GM21619 (cell line): Measurements from ENCODE around the gene TANGO2.

Source experiments
- ATAC-seq: cut with Tn5 transposase; IDR thresholded peaks from one replicate; pipeline ENCODE4 v1.9.1; 2021; ENCODE audit not compliant: unreplicated experiment

Gene TANGO2

DNA sequence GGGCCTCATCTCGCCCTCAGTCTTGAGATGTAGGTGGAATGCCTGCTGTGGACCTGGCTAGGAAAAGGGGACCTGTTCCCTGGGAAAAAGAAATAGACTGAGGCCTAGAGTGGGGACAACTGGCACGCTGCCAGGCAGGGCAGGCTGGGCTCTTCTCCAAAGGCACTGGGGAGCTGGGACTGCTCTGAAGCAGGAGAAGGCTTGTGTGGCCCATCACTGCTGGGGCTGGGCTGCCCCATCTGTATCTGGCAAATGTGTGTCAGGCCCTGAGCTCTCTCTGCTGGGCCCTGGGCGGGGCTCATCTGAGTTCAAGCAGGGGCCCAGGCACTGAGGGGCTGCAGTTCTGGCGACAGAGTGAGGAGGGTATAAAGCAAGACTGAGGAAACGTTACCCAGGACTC is 37.2 kb upstream of the TANGO2 start:
- ATAC-seq, result no peak

- no peak for ATAC-seq
Observed at GRCh38 chr22:19984201-19984753, 36.6 kb upstream of the TANGO2 start.

DNA sequence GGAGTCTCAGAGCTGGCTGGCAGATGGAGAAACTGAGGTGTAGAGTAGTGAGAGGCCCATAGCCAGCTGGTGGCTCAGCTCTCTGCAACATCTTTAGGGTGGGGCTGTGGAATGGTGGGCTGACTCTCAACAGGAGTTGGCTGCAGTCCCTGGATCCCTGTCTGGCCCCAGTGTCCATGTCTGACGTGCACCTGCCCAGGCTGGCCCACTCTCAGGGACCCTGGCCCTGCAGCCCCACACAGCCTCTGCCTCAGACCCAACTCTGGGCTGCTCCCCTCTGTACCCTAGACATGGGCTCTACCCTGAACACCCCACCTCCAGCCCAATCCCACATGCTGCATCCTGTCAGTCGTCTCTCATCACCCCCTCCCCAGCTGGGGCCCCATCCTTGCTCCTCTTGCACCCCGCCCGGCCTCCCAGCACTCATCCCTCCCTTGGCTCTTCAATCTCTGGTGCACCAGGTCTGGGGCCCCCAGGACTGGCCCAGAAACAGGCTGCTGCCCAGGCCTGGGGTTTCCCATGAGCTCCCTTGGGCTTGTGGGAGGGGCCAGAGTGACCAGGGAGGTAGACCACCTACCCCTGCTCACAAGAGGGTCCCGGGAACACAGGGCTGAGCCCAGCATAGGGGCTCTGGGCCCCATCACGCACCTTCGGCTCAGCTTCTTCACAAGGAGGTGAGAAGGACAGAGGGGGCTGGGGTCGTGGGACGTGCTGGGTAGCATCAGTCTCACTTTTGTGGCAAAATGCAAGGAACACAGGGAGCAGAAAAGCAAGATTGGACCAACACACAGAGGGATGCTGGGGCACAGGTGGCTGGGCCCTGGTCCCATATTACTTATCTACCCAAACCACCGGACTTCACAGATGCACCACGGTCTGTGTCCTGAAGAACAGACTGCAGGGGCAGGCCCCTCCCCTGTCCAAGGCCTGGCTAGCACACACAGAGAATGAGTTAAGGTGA is 35.8 kb upstream of the TANGO2 start:
- no peak for ATAC-seq

- no peak for ATAC-seq
Observed at GRCh38 chr22:19986011-19986409, 34.9 kb upstream of the TANGO2 start.

- no peak for ATAC-seq
Observed at GRCh38 chr22:19986410-19987341, 34.2 kb upstream of the TANGO2 start.

GRCh38 chr22:19987394-19988306 is 33.3 kb upstream of the TANGO2 start:
- no peak for ATAC-seq

DNA sequence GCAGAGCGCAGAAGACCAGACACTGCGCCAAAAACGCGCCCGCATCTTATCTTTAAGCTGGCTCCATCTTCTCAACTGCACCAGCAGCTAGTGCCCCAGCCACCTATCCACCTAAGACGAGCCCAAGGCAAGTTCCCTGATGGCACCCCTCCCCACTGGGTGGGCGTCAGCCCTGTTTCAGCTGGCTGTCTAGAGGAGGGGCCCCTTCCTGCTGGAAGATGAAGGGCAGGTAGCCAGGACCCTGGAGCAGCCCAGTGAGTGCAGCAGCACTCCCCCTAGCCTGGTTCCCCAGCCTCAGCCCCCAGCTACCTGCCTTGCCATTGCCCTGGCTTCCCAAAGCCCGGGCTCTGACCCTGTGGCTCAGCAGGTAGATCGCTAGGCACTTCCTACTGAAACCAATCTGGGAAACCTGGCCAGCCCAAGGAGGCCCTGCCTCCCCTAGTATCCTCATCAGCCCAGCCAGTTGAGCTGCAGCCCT is 32.5 kb upstream of the TANGO2 start:
- no peak for ATAC-seq

DNA sequence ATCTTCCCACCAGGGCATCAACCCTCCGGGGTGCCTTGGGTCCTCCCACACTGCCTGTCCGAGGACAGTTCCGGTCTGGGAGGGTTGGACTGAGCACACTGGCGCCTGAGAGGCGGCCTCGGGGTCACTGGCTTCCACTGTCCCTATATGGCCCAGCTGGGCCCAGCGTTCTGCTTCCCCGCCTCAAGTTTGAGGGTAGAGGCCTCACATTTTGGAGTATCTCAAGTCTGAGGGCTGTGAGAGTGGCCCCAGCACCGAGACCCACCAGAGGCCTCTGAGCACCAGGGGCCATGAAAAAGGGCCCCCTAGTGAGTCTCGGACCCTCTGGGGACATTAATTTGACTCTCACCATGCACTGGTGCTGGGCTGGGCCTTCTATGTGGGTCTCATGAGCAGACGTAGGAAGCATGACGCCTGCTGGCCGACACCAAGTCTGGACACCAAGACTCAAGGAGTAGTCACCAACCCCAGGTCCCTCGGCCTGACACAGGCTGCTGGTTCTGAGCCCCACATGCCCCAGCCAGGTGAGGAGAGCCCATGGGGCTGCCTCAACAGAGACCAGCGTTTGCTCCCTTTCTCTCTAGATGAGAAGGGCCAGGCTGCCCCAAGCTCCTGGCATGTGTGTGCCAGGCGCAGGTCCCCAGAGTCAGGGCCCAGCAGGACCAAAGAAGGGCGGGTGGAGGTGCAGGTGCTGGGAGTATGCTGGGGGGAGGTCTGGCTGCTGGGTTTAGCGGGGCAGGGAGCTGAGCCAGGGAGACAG is 31.8 kb upstream of the TANGO2 start:
- no peak for ATAC-seq

DNA sequence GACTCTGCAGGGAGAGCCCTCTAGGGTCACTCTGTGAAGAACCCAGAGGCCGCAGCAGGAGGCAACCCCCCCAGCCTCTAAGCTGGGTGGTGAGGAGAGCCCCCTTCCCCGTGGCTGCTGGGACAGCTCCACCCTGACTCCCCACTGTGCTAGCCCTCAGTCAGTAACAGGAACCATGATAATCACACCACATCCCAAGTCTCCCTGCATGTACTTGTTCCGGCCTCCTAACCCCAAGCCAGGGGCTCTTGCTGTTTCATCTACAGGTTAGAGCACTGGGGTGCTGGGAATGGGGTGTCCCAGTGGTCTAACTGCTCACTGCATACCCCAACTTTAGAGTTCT is 31.2 kb upstream of the TANGO2 start:
- no peak for ATAC-seq

- no peak for ATAC-seq
Observed at GRCh38 chr22:19990188-19990587, 30.7 kb upstream of the TANGO2 start.

DNA sequence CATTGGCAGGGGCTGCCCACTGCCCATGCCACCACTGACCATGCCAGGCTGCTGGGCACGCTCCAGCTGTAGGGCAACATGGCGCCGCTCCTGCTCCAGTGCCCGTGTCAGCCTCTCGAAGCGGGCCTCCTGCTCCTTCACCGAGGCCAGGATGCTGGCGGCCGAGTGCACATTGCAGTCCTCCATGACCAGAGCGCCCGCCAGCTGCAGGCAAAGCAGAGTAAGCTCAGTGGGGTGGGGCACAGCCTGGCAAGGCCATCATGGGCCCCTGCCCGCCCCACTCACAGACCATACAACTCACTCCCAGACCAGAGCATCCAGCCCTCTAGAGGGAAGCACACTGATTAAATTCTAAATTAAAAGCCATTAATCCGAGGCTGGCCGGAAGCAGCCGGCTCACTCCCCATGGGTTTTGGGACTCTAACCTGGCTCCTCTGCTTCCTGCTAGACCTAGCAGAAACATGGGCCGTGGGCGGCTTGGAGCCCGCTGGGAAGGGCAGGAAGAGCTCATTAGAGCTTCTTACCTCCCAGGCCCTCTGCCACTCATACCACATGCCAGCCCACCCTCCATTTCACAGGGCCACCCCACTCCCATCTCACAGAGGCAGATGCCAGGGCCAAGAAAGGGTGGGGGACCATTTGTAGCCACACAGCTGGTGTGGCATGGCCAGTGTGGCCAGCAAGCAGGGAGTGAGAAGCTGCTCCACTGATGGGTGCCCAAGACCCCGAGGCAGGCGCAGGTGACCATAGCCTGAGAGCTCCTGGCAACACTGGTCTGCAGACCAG is 30.1 kb upstream of the TANGO2 start:
- no peak for ATAC-seq

DNA sequence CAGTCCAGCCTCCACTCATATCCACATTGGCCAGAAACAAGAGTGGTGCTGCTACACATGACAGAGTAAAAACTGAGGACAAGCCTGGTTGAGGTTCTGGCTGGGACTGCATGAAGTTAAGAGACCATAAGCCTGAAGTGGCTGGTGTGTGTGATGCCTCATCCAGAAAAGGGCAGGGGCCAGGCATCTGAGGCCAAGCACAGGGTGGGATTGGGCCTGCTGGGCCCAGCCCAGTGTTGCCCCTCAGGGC is 29.6 kb upstream of the TANGO2 start:
- ATAC-seq, result no peak

- ATAC-seq, result no peak
Observed at GRCh38 chr22:19991645-19992451, 29.1 kb upstream of the TANGO2 start.

- ATAC-seq, result no peak
Observed at GRCh38 chr22:19992481-19992911, 28.4 kb upstream of the TANGO2 start.

DNA sequence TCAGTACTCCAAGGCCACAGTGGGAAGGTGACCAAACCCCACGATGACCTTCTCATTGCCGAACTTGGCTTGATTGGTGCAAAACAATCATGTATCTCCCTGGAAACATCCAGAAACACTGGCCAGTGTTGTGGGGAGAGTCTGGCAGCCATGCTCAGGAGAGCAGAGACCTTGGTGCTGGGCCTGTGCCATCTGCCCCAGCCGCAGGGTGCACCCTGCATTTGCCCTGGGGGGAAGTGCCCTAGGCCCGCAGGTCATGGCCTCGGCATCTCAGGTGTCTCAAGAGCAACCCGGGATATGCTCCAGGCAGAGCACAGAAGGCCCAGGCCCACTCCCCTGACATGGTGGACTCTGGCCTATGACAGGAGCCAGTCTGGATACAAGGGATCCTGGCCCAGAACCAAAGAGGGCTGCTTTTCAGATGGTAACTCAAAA is 28.0 kb upstream of the TANGO2 start:
- no peak for ATAC-seq

DNA sequence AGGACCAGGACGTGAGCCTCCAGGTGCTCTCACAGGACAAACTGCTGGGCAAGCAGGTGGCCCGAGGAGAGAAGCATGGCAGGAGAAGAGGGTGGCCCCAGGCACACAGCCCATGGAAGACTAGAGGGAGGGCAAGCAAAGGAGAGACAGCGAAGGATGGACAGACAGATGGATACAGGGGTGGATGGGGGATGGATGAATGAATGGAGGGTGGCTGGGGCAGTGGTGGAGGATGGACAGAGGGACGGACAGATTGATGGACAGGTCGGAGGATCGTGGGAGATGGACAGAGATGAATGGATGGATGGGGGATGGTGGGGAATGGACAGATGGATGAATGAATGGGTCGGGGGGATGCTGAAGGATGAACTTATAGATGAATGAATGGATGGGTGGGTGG is 27.0 kb upstream of the TANGO2 start:
- ATAC-seq, result no peak

DNA sequence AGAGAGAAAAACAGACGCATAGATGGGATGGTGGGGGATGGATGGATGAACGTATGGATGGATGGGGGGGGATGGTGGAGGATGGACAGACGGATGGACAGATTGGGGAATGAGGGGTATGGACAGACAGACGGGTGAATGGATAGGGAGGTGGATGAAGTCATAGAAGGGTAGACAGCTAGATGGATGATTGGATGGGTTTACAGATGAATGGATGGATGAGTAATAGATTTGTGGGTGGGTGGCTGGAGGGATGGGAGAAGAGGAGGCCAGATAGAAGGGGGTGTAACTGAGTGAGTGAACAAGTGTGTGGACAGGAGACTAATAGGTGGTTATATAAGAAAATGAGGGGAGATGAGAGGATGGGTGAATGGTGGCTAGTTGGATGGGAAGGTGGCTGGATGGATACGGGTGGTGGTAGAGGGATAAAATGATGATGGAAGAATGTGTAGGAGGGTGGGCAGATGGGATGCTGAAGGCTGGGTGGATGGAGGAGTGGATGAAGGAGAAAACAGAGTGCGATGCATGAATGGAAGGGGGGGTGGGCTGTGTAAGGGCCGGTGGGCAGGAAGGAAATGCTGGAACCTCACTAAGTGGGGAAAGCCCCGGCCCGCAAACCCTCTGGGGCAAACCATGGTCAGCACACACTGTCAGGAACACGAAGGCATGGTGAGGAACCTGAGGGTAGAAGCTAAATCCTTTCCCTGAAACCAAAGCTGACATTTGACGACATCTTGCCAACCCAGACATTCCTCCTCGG is 25.9 kb upstream of the TANGO2 start:
- no peak for ATAC-seq
